Spleen (tissue), 11 donors: ENCODE measurements around the gene TAOK3. TPM values are rescaled to one million over a fixed set of nuclear protein-coding genes. Genes with fewer than 3 reads are reported as not detected.

Source experiments
- DNase-seq: peaks from one replicate; pipeline ENCODE4 v3.0.0-alpha.2; 2020
- H3K27ac ChIP-seq, 8 donors: fragments of 200-600 bp; sonication (generic) in 7 of 8; 1 replicate in 4 of 8; 2 replicates in 4 of 8; pipeline versions ENCODE4 v1.5.0 to v1.8.0; 2016 to 2021; ENCODE audit warnings: inconsistent platforms in 4 of 8, mild to moderate bottlenecking in 4 of 8, moderate library complexity in 1 of 8
- H3K27me3 ChIP-seq, 7 donors: fragments of 200-600 bp; sonication (generic) in 6 of 7; replicated peaks in 1 of 7; 1 replicate in 4 of 7; 2 replicates in 3 of 7; pipeline versions ENCODE4 v1.5.0 to v1.8.0; 2016 to 2021; ENCODE audit warnings: inconsistent platforms in 3 of 7, mild to moderate bottlenecking in 1 of 7
- H3K36me3 ChIP-seq, 6 donors: fragments of 200-600 bp; sonication (generic) in 5 of 6; 1 replicate in 4 of 6; 2 replicates in 2 of 6; pipeline versions ENCODE4 v1.5.0 to v1.8.0; 2016 to 2021; ENCODE audit warnings: inconsistent platforms in 2 of 6
- H3K4me1 ChIP-seq, 6 donors: fragments of 200-600 bp; sonication (generic) in 5 of 6; 1 replicate in 3 of 6; 2 replicates in 3 of 6; pipeline versions ENCODE4 v1.5.0 to v1.8.0; 2016 to 2021; ENCODE audit warnings: inconsistent platforms in 3 of 6
- H3K4me3 ChIP-seq, 8 donors: fragments of 200-600 bp; sonication (generic) in 7 of 8; 1 replicate in 4 of 8; 2 replicates in 4 of 8; pipeline versions ENCODE4 v1.5.0 to v1.8.0; 2016 to 2021; ENCODE audit warnings: inconsistent platforms in 4 of 8, mild to moderate bottlenecking in 4 of 8, moderate library complexity in 2 of 8
- H3K9me3 ChIP-seq, 8 donors: fragments of 200-600 bp; sonication (generic) in 7 of 8; 1 replicate in 4 of 8; 2 replicates in 4 of 8; pipeline versions ENCODE4 v1.5.0 to v1.8.0; 2016 to 2021; ENCODE audit warnings: inconsistent platforms in 4 of 8
- POLR2A ChIP-seq, 3 donors: fragments of 450-650 bp; IDR thresholded peaks; one replicate each; pipeline ENCODE4 v1.5.1; 2017; ENCODE audit warnings: antibody characterized with exemption in 3 of 3, mild to moderate bottlenecking in 1 of 3
- POLR2AphosphoS5 ChIP-seq, 3 donors: sonication (generic); formaldehyde crosslinking; IDR thresholded peaks; one replicate each; pipeline ENCODE4 v1.5.1; 2017; ENCODE audit warnings: antibody characterized with exemption in 3 of 3
- WGBS, 5 donors: extraction: QIAGEN DNeasy Blood & Tissue Kit in 3 of 5; methylation state at CpG; one replicate each; pipeline versions ENCODE4 v1.1.5 to v1.1.7; 2013 to 2018; 5-methylcytosine and 5-hydroxymethylcytosine counted together
- intact Hi-C: fragments of 100-400 bp; cut with DNase I; formaldehyde crosslinking; loops from one replicate; pipeline ENCODE4 v1.15.0; 2023; ENCODE audit warnings: low total_unique reads
- polyA plus RNA-seq, 3 donors: library from polyadenylated mRNA; stranded (reverse); fragments of 200-250 nt; gene quantifications; one replicate each; pipeline ENCODE4 v1.2.1, GENCODE V29; 2013
- total RNA-seq, 7 donors: library from RNA; depleted of rRNA in 3 of 7; stranded (reverse); fragments of >200 nt in 3 of 7; fragmentation: NEBNext Ultra II Directional in 4 of 7; extraction: Animal tissue kit (Norgen Biotek cat#: 25700) in 4 of 7; gene quantifications; one replicate each; pipeline versions ENCODE4 v1.1.0 to v1.2.1, GENCODE V29; 2016 to 2021
- TF ChIP-seq, protein P1 (sequence below), 11 experiments: fragments of 200-600 bp in 7 of 11; fragments of 450-650 bp in 4 of 11; sonication (generic) in 4 of 11; IDR thresholded peaks in 8 of 11; conservative IDR thresholded peaks in 3 of 11; 1 replicate in 7 of 11; 2 replicates in 4 of 11; pipeline versions ENCODE4 v1.4.0 to v1.8.0; 2016 to 2021; ENCODE audit warnings: antibody characterized with exemption in 11 of 11, inconsistent platforms in 4 of 11, mild to moderate bottlenecking in 1 of 11
- donor health status: healthy with polysubstance abuse.
- donor health status: DM: no; HTN: no; CAD: no; lungs with moderate emphysema.
- donor health status: DM: no; HTN: no; CAD: no.
- donor health status: Bipolar disorder and iron deficiency.
- donor health status: healthy.
- donor health status: DM: no; HTN: no; CAD: no.
- donor health status: DM: yes; HTN: yes; CAD: no.

The TAOK3 gene
- total and polyA plus RNA-seq, 10 donors: 12.7 to 80.8 (median 56.5) TPM

DNA sequence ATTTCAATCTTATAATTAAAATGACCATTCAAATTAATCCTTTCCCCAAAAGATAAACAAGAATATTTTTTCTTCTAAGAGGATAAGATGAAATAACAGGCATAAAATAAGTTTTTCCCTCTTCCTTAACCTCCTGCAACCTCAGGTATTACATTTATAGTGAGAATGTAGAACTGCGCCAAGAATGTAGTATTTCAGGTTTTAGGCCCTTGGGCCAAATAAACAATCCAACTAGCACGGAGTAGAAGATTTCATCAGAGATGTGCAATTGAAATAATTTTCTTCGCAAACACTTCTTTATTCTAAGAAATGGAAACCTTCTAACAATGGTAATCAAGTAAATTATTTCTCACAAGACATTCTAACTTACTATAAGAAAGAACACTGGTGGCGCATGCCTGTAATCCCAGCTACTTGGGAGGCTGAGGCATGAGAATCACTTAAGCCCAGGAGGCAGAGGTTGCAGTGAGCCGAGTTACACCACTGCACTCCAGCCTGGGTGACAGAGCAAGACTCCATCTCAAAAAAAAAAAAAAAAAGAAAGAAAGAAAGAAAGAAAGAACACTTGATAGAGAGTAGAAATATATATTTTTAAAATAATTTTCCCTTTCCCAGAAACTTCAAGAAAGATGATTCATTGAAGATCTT lies 100.8 kb downstream of the TAOK3 start:
- no peak overlapping the region for H3K4me3 ChIP-seq
- H3K9me3 ChIP-seq: no peaks in the 10 kb centered on the region
- no peaks in the 10 kb centered on the region for H3K27me3 ChIP-seq
- intact Hi-C loops: no loop called here
- 88 to 98% (median 95%) methylated on average over 5 of the region's 5 CpGs for WGBS, 5 donors
- DNase-seq: no peak
- H3K27ac ChIP-seq: no peak overlapping the region
- TF ChIP-seq, protein P1, sequence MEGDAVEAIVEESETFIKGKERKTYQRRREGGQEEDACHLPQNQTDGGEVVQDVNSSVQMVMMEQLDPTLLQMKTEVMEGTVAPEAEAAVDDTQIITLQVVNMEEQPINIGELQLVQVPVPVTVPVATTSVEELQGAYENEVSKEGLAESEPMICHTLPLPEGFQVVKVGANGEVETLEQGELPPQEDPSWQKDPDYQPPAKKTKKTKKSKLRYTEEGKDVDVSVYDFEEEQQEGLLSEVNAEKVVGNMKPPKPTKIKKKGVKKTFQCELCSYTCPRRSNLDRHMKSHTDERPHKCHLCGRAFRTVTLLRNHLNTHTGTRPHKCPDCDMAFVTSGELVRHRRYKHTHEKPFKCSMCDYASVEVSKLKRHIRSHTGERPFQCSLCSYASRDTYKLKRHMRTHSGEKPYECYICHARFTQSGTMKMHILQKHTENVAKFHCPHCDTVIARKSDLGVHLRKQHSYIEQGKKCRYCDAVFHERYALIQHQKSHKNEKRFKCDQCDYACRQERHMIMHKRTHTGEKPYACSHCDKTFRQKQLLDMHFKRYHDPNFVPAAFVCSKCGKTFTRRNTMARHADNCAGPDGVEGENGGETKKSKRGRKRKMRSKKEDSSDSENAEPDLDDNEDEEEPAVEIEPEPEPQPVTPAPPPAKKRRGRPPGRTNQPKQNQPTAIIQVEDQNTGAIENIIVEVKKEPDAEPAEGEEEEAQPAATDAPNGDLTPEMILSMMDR (IDR thresholded peaks at IDR 0.05 in 8 of 11, conservative IDR thresholded peaks at IDR 0.05 in 3 of 11): no peak
- TF ChIP-seq POLR2AphosphoS5 (IDR thresholded peaks at IDR 0.05) (no peak), POLR2A (IDR thresholded peaks at IDR 0.05) (no peak)
- peaks cover 0 to 17% (median 2%) of the 10 kb centered on the region in 6 donors for H3K4me1 ChIP-seq
- H3K36me3 ChIP-seq: peaks cover 0 to 2% (median 0%) of the 10 kb centered on the region in 6 donors

DNA sequence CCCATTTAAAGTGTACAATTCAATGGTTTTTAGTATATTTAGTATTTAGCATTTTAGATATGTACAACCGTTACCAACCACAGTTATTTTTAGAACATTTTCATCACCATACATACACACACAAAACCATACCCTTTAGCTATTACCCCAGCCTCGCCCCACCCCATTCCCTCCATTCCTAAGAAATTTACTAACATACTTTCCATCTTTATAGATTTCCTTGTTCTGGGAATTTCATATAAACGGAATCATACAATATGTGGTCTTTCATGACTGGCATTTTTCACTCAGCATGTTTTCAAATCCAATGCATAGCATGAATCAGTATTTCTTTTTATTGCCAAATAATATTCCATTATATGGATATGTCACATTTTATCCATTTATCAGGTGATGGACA lies 101.5 kb downstream of the TAOK3 start:
- DNase-seq: no peak
- WGBS, 5 donors: 85 to 91% (median 87%) methylated on average over 3 of the region's 3 CpGs
- H3K9me3 ChIP-seq: no peaks in the 10 kb centered on the region
- no peak overlapping the region for H3K27ac ChIP-seq
- H3K36me3 ChIP-seq: peaks cover 0 to 9% (median 3%) of the 10 kb centered on the region in 6 donors
- intact Hi-C loops: no loop called here
- TF ChIP-seq, protein P1 (IDR thresholded peaks at IDR 0.05 in 8 of 11, conservative IDR thresholded peaks at IDR 0.05 in 3 of 11): no peak
- TF ChIP-seq POLR2A (IDR thresholded peaks at IDR 0.05) (no peak), POLR2AphosphoS5 (IDR thresholded peaks at IDR 0.05) (no peak)
- peaks cover 0 to 17% (median 2%) of the 10 kb centered on the region in 6 donors for H3K4me1 ChIP-seq
- no peaks in the 10 kb centered on the region for H3K27me3 ChIP-seq
- no peak overlapping the region for H3K4me3 ChIP-seq

DNA sequence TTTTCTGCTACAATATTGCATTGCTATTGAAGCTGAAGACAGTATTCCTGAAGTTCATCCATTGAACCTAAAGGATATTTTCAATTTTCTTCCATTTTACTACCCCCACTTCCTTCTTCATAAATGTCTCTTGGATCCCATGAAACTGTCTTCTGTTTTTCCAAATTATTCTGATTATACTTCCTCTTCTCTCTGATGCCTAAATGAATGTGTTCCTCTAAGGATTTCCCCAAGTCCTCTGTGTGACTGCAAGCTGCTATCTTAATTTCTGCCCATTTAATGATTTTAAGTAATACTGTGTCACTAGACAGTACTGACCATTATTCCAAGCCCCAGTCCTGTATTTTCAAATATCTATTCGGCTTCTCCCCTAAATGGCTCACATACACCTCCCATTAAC lies 102.9 kb downstream of the TAOK3 start:
- WGBS, 5 donors: 94 to 100% (median 96%) methylated on average over 1 of the region's 1 CpG
- Histone ChIP-seq H3K4me3 (no peak overlapping the region), H3K4me1 (peaks cover 0 to 11% (median 2%) of the 10 kb centered on the region in 6 donors), H3K27me3 (no peaks in the 10 kb centered on the region), H3K9me3 (no peaks in the 10 kb centered on the region), H3K36me3 (peaks cover 0 to 23% (median 9%) of the 10 kb centered on the region in 6 donors), H3K27ac (no peak overlapping the region)
- no peak for DNase-seq
- intact Hi-C loops: no loop called here
- TF ChIP-seq, protein P1 (IDR thresholded peaks at IDR 0.05 in 8 of 11, conservative IDR thresholded peaks at IDR 0.05 in 3 of 11): no peak
- TF ChIP-seq POLR2A (IDR thresholded peaks at IDR 0.05) (no peak), POLR2AphosphoS5 (IDR thresholded peaks at IDR 0.05) (no peak)

DNA sequence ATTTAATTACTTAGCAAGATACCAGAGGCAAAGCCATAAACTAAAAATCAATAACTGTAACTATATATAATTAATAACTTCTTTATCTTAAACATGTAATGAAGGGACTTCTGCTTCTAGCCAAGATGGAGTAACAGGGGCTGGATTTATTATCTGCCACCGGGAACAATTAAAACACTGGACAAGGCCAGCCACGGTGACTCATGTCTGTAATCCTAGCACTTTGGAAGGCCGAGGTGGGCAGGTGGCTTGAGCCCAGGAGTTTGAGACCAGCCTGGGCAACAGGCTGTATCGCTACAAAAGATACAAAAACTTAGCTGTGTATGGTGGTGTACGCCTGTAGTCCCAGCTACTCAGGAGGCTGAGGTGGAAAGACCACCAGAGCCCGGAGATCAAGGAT lies 113.6 kb downstream of the TAOK3 start:
- H3K36me3 ChIP-seq: peaks cover 0 to 77% (median 24%) of the 10 kb centered on the region in 6 donors
- H3K9me3 ChIP-seq: peaks cover 0 to 11% (median 0%) of the 10 kb centered on the region in 8 donors
- no peak for DNase-seq
- no peak for TF ChIP-seq POLR2A (IDR thresholded peaks at IDR 0.05)
- TF ChIP-seq POLR2AphosphoS5 (IDR thresholded peaks at IDR 0.05): no peak
- TF ChIP-seq, protein P1 (IDR thresholded peaks at IDR 0.05 in 8 of 11, conservative IDR thresholded peaks at IDR 0.05 in 3 of 11): no peak
- no peak overlapping the region for H3K27ac ChIP-seq
- 81 to 95% (median 88%) methylated on average over 6 of the region's 6 CpGs for WGBS, 5 donors
- no peak overlapping the region for H3K4me3 ChIP-seq
- no peaks in the 10 kb centered on the region for H3K4me1 ChIP-seq
- H3K27me3 ChIP-seq: no peaks in the 10 kb centered on the region
- intact Hi-C loops: no loop called here
